HK-2 (cell line): Measurements from ENCODE around the gene NPC1L1.
A peak's percentile ranks its signal among the peaks of the same experiment; 100 is the strongest.
"Not testable (repeated sequence)": the region's sequence is repeated elsewhere in the genome, so short reads cannot be mapped to it uniquely, and the experiment has no call there.

Source experiments
- DNase-seq: peaks from one replicate; pipeline ENCODE4 v3.0.0-alpha.2; 2018; ENCODE audit not compliant: unreplicated experiment

Gene NPC1L1

GRCh38 chr7:44508328-44509030, 32.7 kb downstream of the NPC1L1 start:
- DNase-seq, result no peak

GRCh38 chr7:44506592-44507288, 34.4 kb downstream of the NPC1L1 start:
- not testable (repeated sequence) for DNase-seq

- DNase-seq, result no peak
Observed at GRCh38 chr7:44505595-44505994, 35.5 kb downstream of the NPC1L1 start.

- no peak for DNase-seq
Observed at GRCh38 chr7:44498230-44498954, 42.7 kb downstream of the NPC1L1 start.

- no peak for DNase-seq
Observed at GRCh38 chr7:44497155-44498027, 43.7 kb downstream of the NPC1L1 start.

- no peak for DNase-seq
Observed at GRCh38 chr7:44496385-44496784, 44.7 kb downstream of the NPC1L1 start.

- DNase-seq, result no peak
Observed at GRCh38 chr7:44494960-44495359, 46.2 kb downstream of the NPC1L1 start.

GRCh38 chr7:44491229-44491628, 49.9 kb downstream of the NPC1L1 start:
- DNase-seq, result no peak

GRCh38 chr7:44490351-44491200, 50.6 kb downstream of the NPC1L1 start, which contains the start of gene NUDCD3:
Gene NUDCD3 (minus strand): TSS chr7:44490658. CDS start chr7:44490600, 58 bp downstream.
- DNase-seq, result peak; percentile 89

- no peak for DNase-seq
Observed at GRCh38 chr7:44489955-44490350, 51.2 kb downstream of the NPC1L1 start.

GRCh38 chr7:44488955-44489354, 52.2 kb downstream of the NPC1L1 start:
- DNase-seq, result no peak

- no peak for DNase-seq
Observed at GRCh38 chr7:44486693-44487092, 54.4 kb downstream of the NPC1L1 start.

GRCh38 chr7:44486001-44486400, 55.1 kb downstream of the NPC1L1 start:
- no peak for DNase-seq

- no peak for DNase-seq
Observed at GRCh38 chr7:44484482-44485313, 56.4 kb downstream of the NPC1L1 start.

GRCh38 chr7:44482502-44483485, 58.3 kb downstream of the NPC1L1 start:
- DNase-seq, result no peak

- no peak for DNase-seq
Observed at GRCh38 chr7:44477938-44478337, 63.2 kb downstream of the NPC1L1 start.

- peak; percentile 77 for DNase-seq
Observed at GRCh38 chr7:44477063-44477830, 63.9 kb downstream of the NPC1L1 start.

GRCh38 chr7:44476313-44476712, 64.8 kb downstream of the NPC1L1 start:
- DNase-seq, result no peak
